GM18508 (cell line): ENCODE results near the gene IGSF21.

ENCODE experiments used
- ATAC-seq: cut with Tn5 transposase; IDR thresholded peaks from one replicate; pipeline ENCODE4 v1.9.1; 2021; ENCODE audit warnings: moderate number of reproducible peaks; ENCODE audit not compliant: insufficient read depth, unreplicated experiment

The IGSF21 gene

GRCh38 chr1:18093646-18094045 lies 14.0 kb upstream of the IGSF21 start:
- ATAC-seq, result no peak

GRCh38 chr1:18094096-18094495 lies 13.5 kb upstream of the IGSF21 start:
- no peak for ATAC-seq

DNA sequence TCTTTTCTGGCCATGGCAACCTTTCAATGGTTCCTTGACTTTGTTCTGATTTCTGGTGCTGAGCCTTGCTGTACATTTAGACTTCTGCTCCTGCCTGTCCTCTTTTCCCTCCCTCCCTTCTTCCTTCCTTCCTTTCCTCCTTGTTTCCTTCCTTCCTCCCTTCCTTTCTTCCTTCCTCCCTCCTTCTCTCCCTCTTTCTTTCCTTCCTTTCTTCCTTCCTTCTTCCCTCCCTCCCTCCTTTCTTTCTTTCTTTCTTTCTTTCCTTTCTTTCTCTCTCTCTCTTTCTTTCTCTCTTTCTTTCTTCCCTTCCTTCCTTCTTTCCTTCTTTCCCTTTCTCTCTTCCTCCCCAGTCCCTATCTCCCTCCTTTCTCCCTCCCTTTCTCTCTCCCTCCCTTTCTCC lies 10.4 kb upstream of the IGSF21 start:
- no peak for ATAC-seq

- ATAC-seq, result no peak
Measured at GRCh38 chr1:18099026-18099425, 8.6 kb upstream of the IGSF21 start.

DNA sequence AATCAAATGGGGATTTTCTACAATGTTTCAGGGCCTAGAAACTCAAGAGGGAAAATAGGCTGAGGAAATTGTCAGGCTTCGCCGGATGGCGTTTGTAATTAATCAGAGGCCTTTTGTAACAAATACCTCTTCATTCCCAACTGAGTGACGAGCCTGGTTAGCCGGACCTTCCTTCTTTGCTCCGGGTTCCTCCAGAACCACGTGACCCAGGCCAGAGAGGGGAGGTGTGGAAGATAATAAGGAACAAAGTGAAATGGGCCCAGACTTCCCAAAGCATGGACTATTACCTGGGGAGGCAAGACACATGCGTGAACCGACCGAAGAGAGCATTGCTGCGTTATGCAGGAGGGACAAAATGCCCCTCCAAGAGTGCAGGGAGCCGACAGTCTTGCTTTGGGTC lies 7.5 kb upstream of the IGSF21 start:
- ATAC-seq, result no peak

GRCh38 chr1:18100491-18101063 lies 7.0 kb upstream of the IGSF21 start:
- no peak for ATAC-seq

- no peak for ATAC-seq
Measured at GRCh38 chr1:18101508-18101907, 6.1 kb upstream of the IGSF21 start.

- ATAC-seq, result no peak
Measured at GRCh38 chr1:18103788-18104421, 3.7 kb upstream of the IGSF21 start.

DNA sequence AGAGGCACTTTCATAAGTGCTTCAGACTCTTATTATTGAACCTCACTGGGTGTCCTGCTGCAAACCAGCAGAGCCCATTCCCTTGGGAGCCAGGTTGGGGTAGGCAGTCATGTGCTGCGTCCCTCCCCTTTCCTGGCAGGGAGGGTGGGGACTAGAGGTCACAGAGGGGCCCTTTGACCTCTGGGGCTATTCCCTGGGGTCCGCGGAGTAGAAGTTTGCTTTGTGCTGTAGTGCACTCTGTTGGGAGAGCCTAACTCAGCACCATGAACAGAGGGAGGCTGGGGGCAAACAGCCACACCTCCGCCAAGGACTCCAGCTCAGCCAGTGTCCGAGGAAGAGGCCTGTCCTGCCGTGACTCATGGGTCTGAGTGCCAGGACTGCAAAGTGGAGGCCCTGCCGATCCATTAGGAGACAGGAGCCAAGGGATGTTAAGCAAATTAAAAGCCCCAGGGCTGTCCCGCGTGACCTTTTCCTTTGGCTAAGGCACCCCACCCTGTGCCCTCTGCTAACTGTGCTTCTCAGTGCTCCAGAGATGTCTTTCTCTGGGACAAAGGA lies 3.0 kb upstream of the IGSF21 start:
- no peak for ATAC-seq

- no peak for ATAC-seq
Measured at GRCh38 chr1:18105196-18105595, 2.4 kb upstream of the IGSF21 start.

GRCh38 chr1:18108299-18109057 lies 880 bp downstream of the IGSF21 start:
- no peak for ATAC-seq

GRCh38 chr1:18109058-18109755 lies 1.6 kb downstream of the IGSF21 start:
- no peak for ATAC-seq

- ATAC-seq, result no peak
Measured at GRCh38 chr1:18109756-18110597, 2.4 kb downstream of the IGSF21 start.

DNA sequence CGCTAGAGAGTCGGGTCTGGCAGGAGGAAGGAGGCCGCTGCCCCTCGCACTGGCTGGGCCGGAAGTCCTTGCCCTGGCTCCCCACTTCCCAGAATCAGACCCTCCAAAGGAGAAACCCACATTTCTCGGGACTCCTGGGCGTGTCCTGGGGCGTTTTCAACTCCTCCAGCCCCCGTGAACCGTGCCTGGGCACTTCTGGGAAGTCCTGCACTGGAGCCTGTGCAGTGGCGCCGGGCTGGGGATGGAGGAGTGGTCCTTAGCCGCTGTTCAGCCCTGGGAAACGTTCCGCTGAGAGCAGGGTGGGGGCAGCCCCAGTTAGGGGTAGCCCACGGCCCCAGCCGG lies 3.0 kb downstream of the IGSF21 start:
- ATAC-seq, result no peak

DNA sequence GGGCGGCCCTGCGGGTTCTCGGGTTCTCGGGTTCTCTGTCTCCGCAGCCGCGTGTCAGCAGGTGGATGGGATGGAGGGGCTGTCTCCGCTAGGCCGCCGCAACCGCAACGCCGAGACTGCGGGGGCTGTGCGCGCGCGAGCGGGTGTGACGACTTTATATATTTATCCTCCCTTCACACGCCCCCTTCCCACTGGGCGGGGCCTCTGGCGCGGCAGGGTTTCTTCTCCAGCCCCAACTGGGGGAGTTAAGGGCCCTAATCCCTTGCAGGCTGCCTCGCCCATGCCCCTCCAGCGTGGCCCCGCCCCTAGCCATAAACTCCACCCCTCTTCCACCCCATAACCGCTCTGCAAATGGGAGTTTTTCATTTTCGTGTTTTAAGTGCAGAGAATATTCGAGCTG lies 3.4 kb downstream of the IGSF21 start:
- ATAC-seq, result no peak

DNA sequence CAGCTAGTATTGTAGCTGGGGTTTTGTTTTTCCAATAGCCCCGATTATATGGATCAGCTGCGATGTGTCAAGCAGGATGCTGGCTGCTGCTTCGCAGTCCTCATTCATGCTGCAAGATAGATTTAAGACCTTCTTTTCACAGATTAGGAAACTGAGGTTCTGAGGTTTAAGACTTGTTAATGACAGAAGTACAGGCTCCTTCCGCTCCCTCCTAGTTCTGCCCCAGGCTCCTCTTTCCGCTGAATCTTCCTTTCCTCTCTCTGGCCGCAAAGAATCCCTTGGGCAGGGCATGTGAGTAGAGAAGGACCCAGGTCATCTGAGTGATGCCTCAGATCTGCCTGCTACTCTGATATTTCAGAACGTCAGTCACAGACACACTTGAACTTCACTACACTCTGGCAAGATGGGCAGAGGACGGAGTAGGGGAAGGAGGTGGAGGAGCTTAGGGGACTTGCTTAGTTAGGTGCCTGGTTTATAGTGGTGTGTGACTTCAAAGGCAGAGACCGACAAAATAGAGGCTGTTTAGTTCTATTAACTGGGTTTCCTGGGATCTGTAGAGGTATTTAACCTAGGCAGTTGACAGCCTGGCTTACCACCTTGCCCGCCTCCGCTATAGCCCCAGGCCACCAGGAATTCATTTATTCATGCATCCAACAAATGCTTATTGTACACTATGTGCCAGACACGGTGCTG lies 4.2 kb downstream of the IGSF21 start:
- no peak for ATAC-seq

GRCh38 chr1:18112611-18113010 lies 5.0 kb downstream of the IGSF21 start:
- ATAC-seq, result no peak

DNA sequence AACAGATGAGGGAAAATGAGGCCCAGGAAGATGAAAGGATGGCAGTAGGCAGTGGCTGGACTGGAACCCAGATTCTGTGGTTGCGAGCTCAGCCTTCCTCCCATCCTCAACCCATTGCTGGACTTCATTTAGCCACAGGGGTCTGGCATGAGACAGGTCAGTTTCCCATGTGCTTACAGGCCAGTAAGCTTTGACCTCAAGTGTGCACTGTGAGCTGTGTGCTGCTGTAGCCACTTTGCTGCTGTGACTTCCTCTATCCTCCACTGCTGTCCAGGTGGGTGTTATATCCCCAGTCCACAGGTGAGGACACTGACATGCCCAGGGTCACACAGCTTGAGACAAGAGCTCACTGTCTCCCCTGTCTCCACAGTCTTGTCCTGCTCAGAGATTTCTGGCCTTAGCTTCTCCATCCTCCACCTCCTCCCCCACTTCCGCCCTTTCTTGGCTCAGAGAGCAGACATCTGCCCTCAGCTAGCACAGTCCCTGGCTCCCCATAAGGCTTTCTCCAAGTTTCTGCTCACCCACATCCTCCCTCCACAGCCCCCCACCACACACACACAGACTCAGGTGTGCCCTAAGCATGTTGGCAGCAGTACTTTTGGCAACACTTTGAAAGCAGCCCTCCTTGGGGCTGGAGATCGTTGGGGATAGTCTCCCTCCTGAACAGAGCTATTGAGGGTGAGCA lies 7.3 kb downstream of the IGSF21 start:
- ATAC-seq, result no peak

- no peak for ATAC-seq
Measured at GRCh38 chr1:18116777-18117176, 9.2 kb downstream of the IGSF21 start.
